ENCODE data around the gene EXOC3L4.

DNA sequence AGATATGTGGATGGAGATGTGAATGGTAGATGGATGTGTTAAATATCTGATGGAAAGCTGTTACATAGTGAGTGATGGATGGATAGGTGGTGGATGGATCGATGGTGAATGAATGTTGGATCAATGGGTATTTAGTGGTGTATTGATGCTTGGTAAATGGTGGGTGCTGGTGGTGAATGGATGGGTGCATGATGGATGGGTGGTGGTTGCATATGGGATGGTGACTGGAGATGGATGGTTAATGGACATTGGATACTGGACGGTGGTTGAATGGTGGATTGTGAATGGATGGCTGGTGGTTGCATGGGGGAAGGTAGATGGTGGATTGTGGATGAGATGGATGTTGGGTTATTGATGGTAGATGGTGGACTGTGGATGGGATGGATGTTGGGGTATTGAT, 12.6 kb upstream of the EXOC3L4 start:
- TF ChIP-seq, protein P1, sequence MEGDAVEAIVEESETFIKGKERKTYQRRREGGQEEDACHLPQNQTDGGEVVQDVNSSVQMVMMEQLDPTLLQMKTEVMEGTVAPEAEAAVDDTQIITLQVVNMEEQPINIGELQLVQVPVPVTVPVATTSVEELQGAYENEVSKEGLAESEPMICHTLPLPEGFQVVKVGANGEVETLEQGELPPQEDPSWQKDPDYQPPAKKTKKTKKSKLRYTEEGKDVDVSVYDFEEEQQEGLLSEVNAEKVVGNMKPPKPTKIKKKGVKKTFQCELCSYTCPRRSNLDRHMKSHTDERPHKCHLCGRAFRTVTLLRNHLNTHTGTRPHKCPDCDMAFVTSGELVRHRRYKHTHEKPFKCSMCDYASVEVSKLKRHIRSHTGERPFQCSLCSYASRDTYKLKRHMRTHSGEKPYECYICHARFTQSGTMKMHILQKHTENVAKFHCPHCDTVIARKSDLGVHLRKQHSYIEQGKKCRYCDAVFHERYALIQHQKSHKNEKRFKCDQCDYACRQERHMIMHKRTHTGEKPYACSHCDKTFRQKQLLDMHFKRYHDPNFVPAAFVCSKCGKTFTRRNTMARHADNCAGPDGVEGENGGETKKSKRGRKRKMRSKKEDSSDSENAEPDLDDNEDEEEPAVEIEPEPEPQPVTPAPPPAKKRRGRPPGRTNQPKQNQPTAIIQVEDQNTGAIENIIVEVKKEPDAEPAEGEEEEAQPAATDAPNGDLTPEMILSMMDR (IDR thresholded peaks at IDR 0.05): no peak
- no peak for TF ChIP-seq POLR2A (IDR thresholded peaks at IDR 0.05)

All from right lobe of liver (tissue), 4 donors.